NB4 (cell line): ENCODE data around the gene NLGN4X.

Source experiments
- CTCF ChIP-seq: IDR thresholded peaks from one replicate; pipeline ENCODE4 v1.5.1; 2012; ENCODE audit warnings: low read depth, low read length
- MAX ChIP-seq: IDR thresholded peaks from 2 replicates; pipeline ENCODE4 v1.6.1; 2011; ENCODE audit warnings: low read depth, low read length
- MYC ChIP-seq: IDR thresholded peaks from 2 replicates; pipeline ENCODE4 v1.6.1; 2011; ENCODE audit warnings: low read depth, low read length
- POLR2A ChIP-seq: IDR thresholded peaks from 2 replicates; pipeline ENCODE4 v1.6.1; 2011; ENCODE audit warnings: mild to moderate bottlenecking; ENCODE audit not compliant: insufficient read length; ENCODE audit errors: extremely low read depth

GRCh38 chrX:6169407-6169806 lies 59.3 kb downstream of the NLGN4X start:
- no peak for TF ChIP-seq CTCF
- no peak for TF ChIP-seq POLR2A
- TF ChIP-seq MAX: no peak
- no peak for TF ChIP-seq MYC
